ENCODE results near the gene NLGN3. TPM values are rescaled to one million over a fixed set of nuclear protein-coding genes. Genes with fewer than 3 reads are reported as not detected.

Gene NLGN3
- total and polyA plus RNA-seq, 2 donors (not counting 3 experiments of a cell fraction or from before 2014, with no cell fraction given), result 0.37 to 0.40 TPM

DNA sequence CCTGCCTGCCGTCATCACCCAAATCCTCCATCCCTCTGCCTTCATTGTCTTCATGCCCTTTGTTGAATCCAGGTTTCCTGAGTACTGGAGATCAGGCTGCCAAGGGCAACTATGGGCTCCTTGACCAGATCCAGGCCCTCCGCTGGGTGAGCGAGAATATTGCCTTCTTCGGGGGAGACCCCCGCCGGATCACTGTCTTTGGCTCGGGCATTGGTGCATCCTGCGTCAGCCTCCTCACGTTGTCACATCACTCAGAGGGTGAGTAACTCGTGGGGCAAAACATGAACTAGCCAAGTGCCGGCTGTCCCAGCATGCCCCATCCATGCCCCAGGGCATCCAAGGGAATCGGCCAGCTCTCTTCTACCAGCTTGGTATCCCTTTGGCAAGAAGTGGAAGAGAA lies 19.4 kb downstream of the NLGN3 start:
- ChIA-PET POLR2A (no interaction called here), CTCF (no interaction called here)
- Histone ChIP-seq H3K4me3 (replicated peaks in 1 of 3; ENCODE audit: insufficient read depth in 1 of 3, low read depth in 1 of 3, low read length in 3 of 3) (no peak overlapping the region), H3K4me2 (ENCODE audit: insufficient read depth, low read length) (no peak overlapping the region), H3K36me3 (ENCODE audit: control insufficient read depth in 2 of 2, extremely low read depth in 1 of 2, insufficient read depth in 2 of 2, low read length in 2 of 2) (no peaks in the 10 kb centered on the region), H3K79me2 (ENCODE audit: control insufficient read depth, insufficient read depth, low read length) (no peaks in the 10 kb centered on the region), H3K9ac (replicated peaks; ENCODE audit: extremely low read depth, insufficient read depth, low read length) (no peak overlapping the region), H3K27ac (ENCODE audit: insufficient read depth, low read depth, low read length) (no peak overlapping the region), H3K27me3 (ENCODE audit: control insufficient read depth in 2 of 2, insufficient read depth in 2 of 2, low read length in 2 of 2) (peaks cover 0 to 2% of the 10 kb centered on the region in 2 experiments), H3K4me1 (ENCODE audit: control insufficient read depth, extremely low read depth, insufficient read depth, low read length) (no peaks in the 10 kb centered on the region), H4K20me1 (replicated peaks; ENCODE audit: control insufficient read depth, extremely low read depth, insufficient read depth, low read length) (no peaks in the 10 kb centered on the region), H2AFZ (ENCODE audit: low read depth, low read length) (no peak overlapping the region), H3K9me1 (replicated peaks; ENCODE audit: control insufficient read depth, extremely low read depth, insufficient read depth, low read length) (no peaks in the 10 kb centered on the region), H3K9me3 (replicated peaks; ENCODE audit: control insufficient read depth, insufficient read depth, low read length) (no peaks in the 10 kb centered on the region)
- TF ChIP-seq POLR2A (IDR thresholded peaks at IDR 0.05; ENCODE audit: low read depth, low read length), result no peak
- TF ChIP-seq, protein P1, sequence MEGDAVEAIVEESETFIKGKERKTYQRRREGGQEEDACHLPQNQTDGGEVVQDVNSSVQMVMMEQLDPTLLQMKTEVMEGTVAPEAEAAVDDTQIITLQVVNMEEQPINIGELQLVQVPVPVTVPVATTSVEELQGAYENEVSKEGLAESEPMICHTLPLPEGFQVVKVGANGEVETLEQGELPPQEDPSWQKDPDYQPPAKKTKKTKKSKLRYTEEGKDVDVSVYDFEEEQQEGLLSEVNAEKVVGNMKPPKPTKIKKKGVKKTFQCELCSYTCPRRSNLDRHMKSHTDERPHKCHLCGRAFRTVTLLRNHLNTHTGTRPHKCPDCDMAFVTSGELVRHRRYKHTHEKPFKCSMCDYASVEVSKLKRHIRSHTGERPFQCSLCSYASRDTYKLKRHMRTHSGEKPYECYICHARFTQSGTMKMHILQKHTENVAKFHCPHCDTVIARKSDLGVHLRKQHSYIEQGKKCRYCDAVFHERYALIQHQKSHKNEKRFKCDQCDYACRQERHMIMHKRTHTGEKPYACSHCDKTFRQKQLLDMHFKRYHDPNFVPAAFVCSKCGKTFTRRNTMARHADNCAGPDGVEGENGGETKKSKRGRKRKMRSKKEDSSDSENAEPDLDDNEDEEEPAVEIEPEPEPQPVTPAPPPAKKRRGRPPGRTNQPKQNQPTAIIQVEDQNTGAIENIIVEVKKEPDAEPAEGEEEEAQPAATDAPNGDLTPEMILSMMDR (IDR thresholded peaks at IDR 0.05; ENCODE audit: extremely low read depth in 1 of 2, insufficient read depth in 1 of 2, low read depth in 1 of 2, low read length in 2 of 2), result no peak
- TF ChIP-seq FOS (IDR thresholded peaks at IDR 0.05; ENCODE audit: borderline replicate concordance, insufficient read depth, low read length), result no peak
- TF ChIP-seq JUN (IDR thresholded peaks at IDR 0.05; ENCODE audit: borderline replicate concordance, insufficient read depth, insufficient read length, low read depth), result no peak
- no peak for TF ChIP-seq GATA2 (IDR thresholded peaks at IDR 0.05; ENCODE audit: insufficient read depth, insufficient read length, low read depth, low read length)
- TF ChIP-seq, protein P2, sequence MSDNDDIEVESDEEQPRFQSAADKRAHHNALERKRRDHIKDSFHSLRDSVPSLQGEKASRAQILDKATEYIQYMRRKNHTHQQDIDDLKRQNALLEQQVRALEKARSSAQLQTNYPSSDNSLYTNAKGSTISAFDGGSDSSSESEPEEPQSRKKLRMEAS (IDR thresholded peaks at IDR 0.05; ENCODE audit: insufficient read depth, insufficient read length), result no peak
- no peak for TF ChIP-seq MYC (IDR thresholded peaks at IDR 0.05; ENCODE audit: low read depth, low read length)
- TF ChIP-seq EZH2 (IDR thresholded peaks at IDR 0.05; ENCODE audit: borderline replicate concordance, low read depth, low read length, severe bottlenecking), result no peak
- no peak for TF ChIP-seq POLR2AphosphoS5 (IDR thresholded peaks at IDR 0.05; ENCODE audit: insufficient read depth, low read depth, low read length)
- FAIRE-seq, result no peak
- no peak for DNase-seq (ENCODE audit: low read depth, low spot score)
- no TSS peak for BruUV-seq (replicated peaks)
- intact Hi-C loops (cut with micrococcal nuclease), result no loop called here
- dilution Hi-C loops (cut with MboI; ENCODE audit: extremely low pct_ligation_motif_present, low sequenced_read_pairs), result no loop called here
